Measurements from ENCODE around the gene DSCAM. TPM values are rescaled to one million over a fixed set of nuclear protein-coding genes. Genes with fewer than 3 reads are reported as not detected.

Gene DSCAM
- total and polyA plus RNA-seq, 2 experiments from 2014 or later: 0.07 TPM; not detected in 1

- Histone ChIP-seq H2AFZ (no peak overlapping the region), H3K79me2 (replicated peaks; ENCODE audit: insufficient read depth) (no peaks in the 10 kb centered on the region), H3K4me3 (no peak overlapping the region), H3K27me3 (ENCODE audit: insufficient read depth) (no peaks in the 10 kb centered on the region), H3F3A (replicated peaks; ENCODE audit: low read depth) (no peaks in the 10 kb centered on the region), H3K9me2 (ENCODE audit: insufficient read depth) (0 out of 2 replicates have a peak, but pooled peaks cover 4% of the 10 kb centered on the region), H3K4me1 (ENCODE audit: insufficient read depth) (no peaks in the 10 kb centered on the region), H3K27ac (ENCODE audit: low read depth) (no peak overlapping the region), H3K4me2 (no peak overlapping the region), H3K36me3 (ENCODE audit: insufficient read depth) (no peaks in the 10 kb centered on the region), H4K20me1 (replicated peaks; ENCODE audit: insufficient read depth) (no peaks in the 10 kb centered on the region)
- Mint-ChIP-seq H3K27me3 (ENCODE audit: insufficient read depth, low read depth, poor library complexity) (no peaks in the 10 kb centered on the region), H3K4me3 (no peak overlapping the region), H3K27ac (no peak overlapping the region), H3K4me1 (no peaks in the 10 kb centered on the region), H3K36me3 (ENCODE audit: low read depth) (peaks cover 11% of the 10 kb centered on the region; the same call in 2 of the 3 replicates), H3K9me3 (peaks cover 85% of the 10 kb centered on the region)
- ATAC-seq: no peak
- no peak for DNase-seq (ENCODE audit: low spot score)
- TF ChIP-seq ZNF331 (CRISPR knock-in tag; IDR thresholded peaks at IDR 0.05; ENCODE audit: low read depth) (no peak), POLR2AphosphoS5 (IDR thresholded peaks at IDR 0.05; ENCODE audit: low read depth) (no peak), ETS1 (IDR thresholded peaks at IDR 0.05) (no peak), STAT1 (IDR thresholded peaks at IDR 0.05; ENCODE audit: unreplicated experiment) (no peak), NANOG (IDR thresholded peaks at IDR 0.05; ENCODE audit: borderline replicate concordance) (no peak)
- TF ChIP-seq, protein P1, sequence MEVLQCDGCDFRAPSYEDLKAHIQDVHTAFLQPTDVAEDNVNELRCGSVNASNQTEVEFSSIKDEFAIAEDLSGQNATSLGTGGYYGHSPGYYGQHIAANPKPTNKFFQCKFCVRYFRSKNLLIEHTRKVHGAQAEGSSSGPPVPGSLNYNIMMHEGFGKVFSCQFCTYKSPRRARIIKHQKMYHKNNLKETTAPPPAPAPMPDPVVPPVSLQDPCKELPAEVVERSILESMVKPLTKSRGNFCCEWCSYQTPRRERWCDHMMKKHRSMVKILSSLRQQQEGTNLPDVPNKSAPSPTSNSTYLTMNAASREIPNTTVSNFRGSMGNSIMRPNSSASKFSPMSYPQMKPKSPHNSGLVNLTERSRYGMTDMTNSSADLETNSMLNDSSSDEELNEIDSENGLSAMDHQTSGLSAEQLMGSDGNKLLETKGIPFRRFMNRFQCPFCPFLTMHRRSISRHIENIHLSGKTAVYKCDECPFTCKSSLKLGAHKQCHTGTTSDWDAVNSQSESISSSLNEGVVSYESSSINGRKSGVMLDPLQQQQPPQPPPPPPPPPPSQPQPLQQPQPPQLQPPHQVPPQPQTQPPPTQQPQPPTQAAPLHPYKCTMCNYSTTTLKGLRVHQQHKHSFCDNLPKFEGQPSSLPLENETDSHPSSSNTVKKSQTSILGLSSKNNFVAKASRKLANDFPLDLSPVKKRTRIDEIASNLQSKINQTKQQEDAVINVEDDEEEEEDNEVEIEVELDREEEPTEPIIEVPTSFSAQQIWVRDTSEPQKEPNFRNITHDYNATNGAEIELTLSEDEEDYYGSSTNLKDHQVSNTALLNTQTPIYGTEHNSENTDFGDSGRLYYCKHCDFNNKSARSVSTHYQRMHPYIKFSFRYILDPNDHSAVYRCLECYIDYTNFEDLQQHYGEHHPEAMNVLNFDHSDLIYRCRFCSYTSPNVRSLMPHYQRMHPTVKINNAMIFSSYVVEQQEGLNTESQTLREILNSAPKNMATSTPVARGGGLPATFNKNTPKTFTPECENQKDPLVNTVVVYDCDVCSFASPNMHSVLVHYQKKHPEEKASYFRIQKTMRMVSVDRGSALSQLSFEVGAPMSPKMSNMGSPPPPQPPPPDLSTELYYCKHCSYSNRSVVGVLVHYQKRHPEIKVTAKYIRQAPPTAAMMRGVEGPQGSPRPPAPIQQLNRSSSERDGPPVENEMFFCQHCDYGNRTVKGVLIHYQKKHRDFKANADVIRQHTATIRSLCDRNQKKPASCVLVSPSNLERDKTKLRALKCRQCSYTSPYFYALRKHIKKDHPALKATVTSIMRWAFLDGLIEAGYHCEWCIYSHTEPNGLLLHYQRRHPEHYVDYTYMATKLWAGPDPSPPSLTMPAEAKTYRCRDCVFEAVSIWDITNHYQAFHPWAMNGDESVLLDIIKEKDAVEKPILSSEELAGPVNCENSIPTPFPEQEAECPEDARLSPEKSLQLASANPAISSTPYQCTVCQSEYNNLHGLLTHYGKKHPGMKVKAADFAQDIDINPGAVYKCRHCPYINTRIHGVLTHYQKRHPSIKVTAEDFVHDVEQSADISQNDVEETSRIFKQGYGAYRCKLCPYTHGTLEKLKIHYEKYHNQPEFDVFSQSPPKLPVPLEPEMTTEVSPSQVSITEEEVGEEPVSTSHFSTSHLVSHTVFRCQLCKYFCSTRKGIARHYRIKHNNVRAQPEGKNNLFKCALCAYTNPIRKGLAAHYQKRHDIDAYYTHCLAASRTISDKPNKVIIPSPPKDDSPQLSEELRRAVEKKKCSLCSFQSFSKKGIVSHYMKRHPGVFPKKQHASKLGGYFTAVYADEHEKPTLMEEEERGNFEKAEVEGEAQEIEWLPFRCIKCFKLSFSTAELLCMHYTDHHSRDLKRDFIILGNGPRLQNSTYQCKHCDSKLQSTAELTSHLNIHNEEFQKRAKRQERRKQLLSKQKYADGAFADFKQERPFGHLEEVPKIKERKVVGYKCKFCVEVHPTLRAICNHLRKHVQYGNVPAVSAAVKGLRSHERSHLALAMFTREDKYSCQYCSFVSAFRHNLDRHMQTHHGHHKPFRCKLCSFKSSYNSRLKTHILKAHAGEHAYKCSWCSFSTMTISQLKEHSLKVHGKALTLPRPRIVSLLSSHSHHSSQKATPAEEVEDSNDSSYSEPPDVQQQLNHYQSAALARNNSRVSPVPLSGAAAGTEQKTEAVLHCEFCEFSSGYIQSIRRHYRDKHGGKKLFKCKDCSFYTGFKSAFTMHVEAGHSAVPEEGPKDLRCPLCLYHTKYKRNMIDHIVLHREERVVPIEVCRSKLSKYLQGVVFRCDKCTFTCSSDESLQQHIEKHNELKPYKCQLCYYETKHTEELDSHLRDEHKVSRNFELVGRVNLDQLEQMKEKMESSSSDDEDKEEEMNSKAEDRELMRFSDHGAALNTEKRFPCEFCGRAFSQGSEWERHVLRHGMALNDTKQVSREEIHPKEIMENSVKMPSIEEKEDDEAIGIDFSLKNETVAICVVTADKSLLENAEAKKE (CRISPR knock-in tag; IDR thresholded peaks at IDR 0.05): no peak
- TF ChIP-seq, protein P2, sequence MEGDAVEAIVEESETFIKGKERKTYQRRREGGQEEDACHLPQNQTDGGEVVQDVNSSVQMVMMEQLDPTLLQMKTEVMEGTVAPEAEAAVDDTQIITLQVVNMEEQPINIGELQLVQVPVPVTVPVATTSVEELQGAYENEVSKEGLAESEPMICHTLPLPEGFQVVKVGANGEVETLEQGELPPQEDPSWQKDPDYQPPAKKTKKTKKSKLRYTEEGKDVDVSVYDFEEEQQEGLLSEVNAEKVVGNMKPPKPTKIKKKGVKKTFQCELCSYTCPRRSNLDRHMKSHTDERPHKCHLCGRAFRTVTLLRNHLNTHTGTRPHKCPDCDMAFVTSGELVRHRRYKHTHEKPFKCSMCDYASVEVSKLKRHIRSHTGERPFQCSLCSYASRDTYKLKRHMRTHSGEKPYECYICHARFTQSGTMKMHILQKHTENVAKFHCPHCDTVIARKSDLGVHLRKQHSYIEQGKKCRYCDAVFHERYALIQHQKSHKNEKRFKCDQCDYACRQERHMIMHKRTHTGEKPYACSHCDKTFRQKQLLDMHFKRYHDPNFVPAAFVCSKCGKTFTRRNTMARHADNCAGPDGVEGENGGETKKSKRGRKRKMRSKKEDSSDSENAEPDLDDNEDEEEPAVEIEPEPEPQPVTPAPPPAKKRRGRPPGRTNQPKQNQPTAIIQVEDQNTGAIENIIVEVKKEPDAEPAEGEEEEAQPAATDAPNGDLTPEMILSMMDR (conservative IDR thresholded peaks at IDR 0.05; ENCODE audit: low read depth in 2 of 2): no peak
Observed at GRCh38 chr21:40200126-40200525, 646.8 kb downstream of the DSCAM start.

All from GM23338 (cell line).